Measurements from ENCODE around the gene CTIF.

GRCh38 chr18:48794251-48794970 is 255.6 kb downstream of the CTIF start:
- TF ChIP-seq, protein P1, sequence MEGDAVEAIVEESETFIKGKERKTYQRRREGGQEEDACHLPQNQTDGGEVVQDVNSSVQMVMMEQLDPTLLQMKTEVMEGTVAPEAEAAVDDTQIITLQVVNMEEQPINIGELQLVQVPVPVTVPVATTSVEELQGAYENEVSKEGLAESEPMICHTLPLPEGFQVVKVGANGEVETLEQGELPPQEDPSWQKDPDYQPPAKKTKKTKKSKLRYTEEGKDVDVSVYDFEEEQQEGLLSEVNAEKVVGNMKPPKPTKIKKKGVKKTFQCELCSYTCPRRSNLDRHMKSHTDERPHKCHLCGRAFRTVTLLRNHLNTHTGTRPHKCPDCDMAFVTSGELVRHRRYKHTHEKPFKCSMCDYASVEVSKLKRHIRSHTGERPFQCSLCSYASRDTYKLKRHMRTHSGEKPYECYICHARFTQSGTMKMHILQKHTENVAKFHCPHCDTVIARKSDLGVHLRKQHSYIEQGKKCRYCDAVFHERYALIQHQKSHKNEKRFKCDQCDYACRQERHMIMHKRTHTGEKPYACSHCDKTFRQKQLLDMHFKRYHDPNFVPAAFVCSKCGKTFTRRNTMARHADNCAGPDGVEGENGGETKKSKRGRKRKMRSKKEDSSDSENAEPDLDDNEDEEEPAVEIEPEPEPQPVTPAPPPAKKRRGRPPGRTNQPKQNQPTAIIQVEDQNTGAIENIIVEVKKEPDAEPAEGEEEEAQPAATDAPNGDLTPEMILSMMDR (IDR thresholded peaks at IDR 0.05; ENCODE audit: low read depth, low read length), result no peak
- no peak for TF ChIP-seq EZH2phosphoT487 (IDR thresholded peaks at IDR 0.05; ENCODE audit: low read depth)
